Measurements from ENCODE around the gene DERL3.

DERL3 gene

DNA sequence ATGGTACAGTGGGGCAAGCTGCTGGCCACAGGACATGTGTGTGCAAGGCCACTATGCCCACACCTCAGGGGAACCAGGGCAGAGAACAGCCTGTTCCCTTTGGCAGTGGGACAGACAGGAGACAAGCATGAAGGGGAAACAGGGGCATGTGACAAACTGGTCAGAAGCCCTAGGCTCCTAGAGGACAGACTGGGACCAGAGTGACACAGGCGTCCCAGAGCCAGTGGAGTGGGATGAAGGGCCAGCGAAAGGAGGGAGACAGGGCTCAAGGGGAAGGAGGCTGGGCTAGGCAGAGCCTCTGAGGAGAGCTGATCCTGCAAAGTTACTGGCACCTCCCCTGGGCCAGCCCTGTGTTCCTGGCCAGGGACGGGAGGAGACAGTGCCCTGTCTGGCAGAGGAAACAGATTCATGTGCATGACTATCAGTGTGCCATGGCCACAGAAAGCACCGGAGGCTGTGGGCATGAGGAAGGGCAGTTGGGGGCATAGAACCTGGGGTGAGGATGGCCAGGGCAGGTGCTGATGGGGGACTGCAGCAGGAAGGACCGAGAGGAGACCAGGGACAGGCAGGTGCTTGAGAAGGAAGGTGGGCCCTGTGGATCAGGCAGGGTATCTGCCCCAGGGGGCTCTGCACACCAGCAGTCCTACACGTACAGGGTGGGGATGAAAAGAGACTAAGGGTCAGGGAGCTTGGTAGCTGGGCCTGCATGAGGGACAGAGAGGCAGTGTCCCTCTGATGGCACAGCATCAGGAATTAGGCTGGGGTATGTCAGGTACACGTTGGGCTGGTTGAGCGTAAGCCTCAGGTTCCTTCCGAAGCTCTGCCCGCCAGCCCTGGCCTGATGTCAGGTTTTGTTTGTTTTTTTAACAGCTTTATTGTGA, 9.8 kb downstream of the DERL3 start:
- TF ChIP-seq, protein P1, sequence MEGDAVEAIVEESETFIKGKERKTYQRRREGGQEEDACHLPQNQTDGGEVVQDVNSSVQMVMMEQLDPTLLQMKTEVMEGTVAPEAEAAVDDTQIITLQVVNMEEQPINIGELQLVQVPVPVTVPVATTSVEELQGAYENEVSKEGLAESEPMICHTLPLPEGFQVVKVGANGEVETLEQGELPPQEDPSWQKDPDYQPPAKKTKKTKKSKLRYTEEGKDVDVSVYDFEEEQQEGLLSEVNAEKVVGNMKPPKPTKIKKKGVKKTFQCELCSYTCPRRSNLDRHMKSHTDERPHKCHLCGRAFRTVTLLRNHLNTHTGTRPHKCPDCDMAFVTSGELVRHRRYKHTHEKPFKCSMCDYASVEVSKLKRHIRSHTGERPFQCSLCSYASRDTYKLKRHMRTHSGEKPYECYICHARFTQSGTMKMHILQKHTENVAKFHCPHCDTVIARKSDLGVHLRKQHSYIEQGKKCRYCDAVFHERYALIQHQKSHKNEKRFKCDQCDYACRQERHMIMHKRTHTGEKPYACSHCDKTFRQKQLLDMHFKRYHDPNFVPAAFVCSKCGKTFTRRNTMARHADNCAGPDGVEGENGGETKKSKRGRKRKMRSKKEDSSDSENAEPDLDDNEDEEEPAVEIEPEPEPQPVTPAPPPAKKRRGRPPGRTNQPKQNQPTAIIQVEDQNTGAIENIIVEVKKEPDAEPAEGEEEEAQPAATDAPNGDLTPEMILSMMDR (IDR thresholded peaks at IDR 0.05; ENCODE audit: low read depth, low read length), result no peak
- no peak overlapping the region for H3K4me3 ChIP-seq (ENCODE audit: low read depth, low read length)

DNA sequence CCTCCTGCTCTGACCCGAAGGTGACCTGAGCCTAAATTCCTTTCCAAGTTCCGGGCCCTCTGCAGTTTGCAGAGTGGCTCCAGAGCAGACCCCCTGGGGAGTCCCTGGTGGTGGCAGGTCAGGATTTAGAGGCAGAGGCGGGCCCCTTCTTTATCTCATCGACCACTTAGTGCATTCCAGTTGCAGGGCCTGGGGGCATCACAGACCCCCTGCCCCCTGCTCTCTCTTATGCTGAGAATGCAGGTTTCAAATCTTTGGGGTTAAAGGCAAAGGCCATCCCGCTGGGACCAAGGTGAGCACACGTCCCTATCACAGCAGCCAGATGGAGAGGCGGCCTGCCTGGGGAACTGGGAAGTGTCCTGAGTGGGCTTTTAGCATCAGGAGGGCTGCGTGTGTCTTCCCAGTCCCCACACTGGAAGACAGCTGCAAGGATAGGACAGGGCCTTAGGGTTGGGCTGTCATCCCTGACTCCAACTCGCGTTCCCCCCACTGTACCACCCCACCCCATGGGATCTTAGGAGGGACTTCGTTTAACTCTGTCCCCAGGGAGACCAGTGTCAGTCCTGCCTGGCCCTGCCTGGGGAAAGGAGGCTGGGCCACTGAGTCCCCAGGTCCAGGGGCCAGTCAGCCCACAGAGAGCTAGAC, 11.3 kb downstream of the DERL3 start:
- TF ChIP-seq, protein P1 (IDR thresholded peaks at IDR 0.05; ENCODE audit: low read depth, low read length), result no peak
- no peak overlapping the region for H3K4me3 ChIP-seq (ENCODE audit: low read depth, low read length)

DNA sequence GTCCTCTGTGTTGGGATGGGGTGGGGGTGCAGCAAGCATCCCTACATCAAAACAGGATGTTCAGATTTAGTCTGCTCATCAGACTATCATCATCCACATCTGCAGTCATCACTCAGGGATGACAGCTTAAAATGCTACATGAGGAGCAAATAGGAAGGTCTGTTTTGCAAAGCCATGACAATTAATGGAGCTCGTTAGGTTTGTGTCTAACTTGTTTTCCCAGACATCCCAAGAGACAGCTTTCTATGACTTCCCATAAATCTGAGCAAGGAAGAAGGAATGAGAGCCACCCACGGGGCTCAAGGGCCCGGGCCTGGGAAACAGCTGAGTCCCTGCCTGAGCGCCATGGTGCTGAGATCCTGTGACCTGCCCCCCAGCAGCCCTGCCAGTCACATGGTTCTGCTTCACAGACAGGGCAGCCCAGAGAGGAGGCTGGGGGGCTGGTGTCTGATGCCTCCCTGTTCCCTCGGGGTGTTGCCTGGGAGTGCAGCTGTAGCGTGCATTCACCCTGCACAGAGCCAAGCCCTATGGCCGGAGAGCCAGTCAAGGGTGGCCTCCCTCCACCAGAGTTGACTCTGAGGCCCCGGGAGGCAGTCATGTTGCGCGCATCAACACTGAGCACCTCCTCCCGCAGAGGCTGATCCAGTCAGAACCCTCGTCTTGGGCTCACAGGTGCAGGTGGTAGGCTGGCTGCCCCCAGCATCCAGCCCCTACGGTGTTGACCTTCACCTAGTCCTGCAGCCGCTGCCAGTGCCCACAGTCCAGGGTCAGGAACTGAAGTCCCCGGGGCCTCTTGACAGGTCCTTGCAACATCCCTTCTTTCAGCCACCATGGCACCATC, 12.1 kb downstream of the DERL3 start:
- H3K4me3 ChIP-seq (ENCODE audit: low read depth, low read length), result no peak overlapping the region
- TF ChIP-seq, protein P1 (IDR thresholded peaks at IDR 0.05; ENCODE audit: low read depth, low read length), result no peak

DNA sequence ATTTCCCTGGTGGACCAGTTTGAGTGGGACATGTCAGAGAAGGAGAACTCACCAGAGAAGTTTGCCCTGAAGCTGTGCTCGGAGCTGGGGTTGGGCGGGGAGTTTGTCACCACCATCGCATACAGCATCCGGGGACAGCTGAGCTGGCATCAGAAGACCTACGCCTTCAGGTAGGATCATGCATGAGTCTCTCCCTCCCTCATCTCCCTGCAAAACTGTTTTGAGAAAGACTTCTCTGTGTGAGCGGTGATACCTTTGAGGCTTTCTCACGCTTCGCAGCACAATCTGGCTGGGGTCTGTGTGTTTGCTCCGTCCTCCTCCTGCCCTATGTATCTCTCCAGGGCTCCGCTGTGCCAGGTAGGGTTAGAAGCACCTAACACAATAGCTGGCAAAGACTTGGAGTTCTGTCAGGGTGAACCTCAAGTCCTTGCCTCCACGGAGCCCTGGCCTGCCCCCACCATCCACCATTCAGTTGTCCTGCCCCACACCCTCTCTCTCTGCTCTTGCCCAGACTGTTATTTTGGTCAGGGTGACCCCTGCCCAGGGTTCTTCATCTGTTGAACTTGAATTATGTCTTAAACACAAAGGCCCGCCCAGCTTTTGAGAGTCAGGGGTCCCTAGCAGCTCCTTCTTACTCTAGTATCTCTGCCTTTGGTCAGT, 13.4 kb downstream of the DERL3 start:
- no peak overlapping the region for H3K4me3 ChIP-seq (ENCODE audit: low read depth, low read length)
- TF ChIP-seq, protein P1 (IDR thresholded peaks at IDR 0.05; ENCODE audit: low read depth, low read length), result no peak

DNA sequence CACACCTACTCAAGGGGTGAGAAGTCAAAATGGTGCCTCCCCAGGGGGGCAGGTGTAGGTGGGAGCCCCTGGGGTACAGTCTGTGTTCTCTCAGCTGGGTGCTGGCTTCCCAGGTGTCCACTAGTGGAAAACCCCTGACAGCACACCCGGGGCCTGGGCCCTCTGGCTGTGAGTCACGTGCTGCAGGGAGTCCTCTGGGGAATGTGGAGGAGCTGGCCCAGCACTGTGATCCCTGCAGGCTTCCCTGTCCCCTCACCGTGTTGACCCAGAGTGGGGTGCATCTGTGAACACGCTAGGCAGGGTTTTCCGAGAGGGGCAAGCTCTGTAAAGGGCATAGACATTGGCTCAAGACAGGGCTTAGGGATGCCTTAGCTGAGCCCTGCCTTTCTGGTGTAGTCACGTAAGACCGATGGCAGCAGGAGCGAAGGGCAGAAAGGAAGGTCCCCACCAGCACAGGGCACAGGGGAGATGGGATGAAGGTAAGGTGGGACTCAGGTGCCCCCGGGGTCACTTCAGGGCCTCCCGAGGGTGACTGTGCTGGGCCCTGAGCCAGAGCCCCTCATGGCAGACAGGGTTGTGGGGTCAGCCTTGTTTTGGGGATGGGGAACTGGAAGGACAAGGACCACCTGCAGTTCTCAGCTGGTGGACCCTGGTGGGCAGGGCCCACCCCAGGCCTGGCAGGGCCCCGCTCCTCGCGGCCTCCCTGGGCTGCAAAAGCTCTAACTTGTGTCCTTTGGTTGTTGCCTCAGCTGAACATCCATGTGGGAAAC, 14.1 kb downstream of the DERL3 start:
- TF ChIP-seq, protein P1 (IDR thresholded peaks at IDR 0.05; ENCODE audit: low read depth, low read length), result no peak
- no peak overlapping the region for H3K4me3 ChIP-seq (ENCODE audit: low read depth, low read length)

DNA sequence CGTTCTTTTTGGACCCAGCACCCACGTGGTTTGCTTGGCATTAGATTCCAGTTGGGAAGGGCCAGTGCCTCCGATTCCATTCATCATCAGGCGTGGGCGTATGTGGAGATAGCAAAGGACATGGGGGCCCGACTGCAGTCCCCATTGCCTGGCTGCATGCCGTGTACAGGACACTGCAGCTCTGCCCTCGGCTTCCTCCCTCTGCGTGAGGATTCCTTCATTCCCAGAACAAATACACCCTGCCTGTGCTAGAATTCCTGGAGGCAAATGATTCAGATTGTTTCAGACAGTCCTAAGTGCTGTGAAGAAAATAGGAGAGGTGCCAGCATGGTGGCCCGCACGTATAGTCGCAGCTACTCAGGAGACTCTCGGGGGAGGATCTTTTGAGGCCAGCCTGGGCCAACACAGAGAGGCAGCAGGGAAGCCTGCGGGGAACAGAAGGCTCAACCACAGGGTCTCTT, 15.4 kb downstream of the DERL3 start:
- H3K4me3 ChIP-seq (ENCODE audit: low read depth, low read length), result no peak overlapping the region
- TF ChIP-seq, protein P1 (IDR thresholded peaks at IDR 0.05; ENCODE audit: low read depth, low read length), result no peak

Data from WI38 (cell line).